ENCODE data around the gene DNAJC5.
A peak's percentile ranks its signal among the peaks of the same experiment; 100 is the strongest.
"Not testable (repeated sequence)": the region's sequence is repeated elsewhere in the genome, so short reads cannot be mapped to it uniquely, and the experiment has no call there.

Gene DNAJC5

DNA sequence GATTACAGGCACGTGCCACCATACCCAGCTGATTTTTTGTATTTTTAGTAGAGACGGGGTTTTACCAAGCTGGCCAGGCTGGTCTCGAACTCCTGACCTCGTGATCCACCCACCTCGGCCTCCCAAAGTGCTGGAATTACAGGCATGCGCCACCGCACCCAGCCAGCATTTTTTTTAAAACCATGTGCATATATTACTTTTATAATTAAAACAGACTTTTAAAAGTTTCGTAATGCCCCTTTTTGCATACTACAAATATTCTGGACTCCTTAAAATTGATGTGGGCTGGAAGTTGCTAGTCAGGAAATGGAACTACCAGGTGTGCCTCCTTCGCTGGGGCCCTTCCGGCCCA is 77.0 kb downstream of the DNAJC5 start:
- not testable (repeated sequence) for H3K4me3 ChIP-seq (ENCODE audit: low read length); DNase-seq (ENCODE audit: low read depth, low spot score)
- no CpG with 5 or more reads among the region's 10 CpGs for WGBS (ENCODE audit: insufficient coverage, insufficient read length)

DNA sequence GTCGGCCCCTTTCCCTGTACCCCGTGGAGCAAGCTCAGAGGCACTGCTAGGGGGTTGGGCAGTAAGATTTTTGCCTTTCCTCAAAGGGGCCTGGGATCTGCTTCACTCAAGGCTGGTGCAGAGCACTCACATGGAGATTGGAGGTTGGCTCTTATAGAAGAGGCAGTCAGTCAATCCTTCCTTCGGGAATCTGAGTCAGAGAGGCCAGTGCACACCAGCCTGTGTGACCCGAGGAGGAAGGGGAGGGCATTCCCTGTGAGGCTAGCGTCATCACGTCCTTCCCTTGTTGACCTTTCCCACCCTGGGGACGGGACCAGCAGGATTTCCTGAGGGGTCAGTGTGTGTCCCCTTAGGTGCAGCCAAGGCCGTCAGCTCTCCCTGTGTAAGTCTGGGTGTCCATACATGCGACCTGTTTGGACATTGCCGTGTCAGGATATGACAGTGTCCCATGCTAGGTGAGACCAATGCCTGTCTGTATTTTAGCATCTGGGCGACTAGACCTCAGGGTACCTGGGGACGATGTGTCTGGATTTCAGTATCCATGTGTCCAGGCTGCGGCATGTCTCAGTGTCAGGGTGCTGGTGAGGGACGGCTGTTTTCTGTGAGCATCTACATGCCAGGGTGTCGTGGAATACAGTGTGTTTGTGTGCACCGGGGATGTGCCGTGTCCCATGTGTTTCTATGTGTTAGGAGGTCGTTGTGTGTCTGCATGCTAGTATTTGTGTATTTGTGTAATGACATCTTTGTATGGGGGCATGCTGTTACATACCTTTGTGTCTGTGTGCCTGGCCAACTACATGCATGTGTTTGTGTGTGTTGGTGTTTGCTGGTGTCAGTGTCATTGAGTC is 77.6 kb downstream of the DNAJC5 start:
- H3K4me3 ChIP-seq (ENCODE audit: low read length): no peak overlapping the region
- no peak overlapping the region for H3K27ac ChIP-seq (ENCODE audit: low read length)
- WGBS (ENCODE audit: insufficient coverage, insufficient read length): no CpG with 5 or more reads among the region's 18 CpGs
- peaks cover 8% of the 10 kb centered on the region for H3K9me3 ChIP-seq (ENCODE audit: control insufficient read depth, insufficient read depth, low read length)
- H3K4me1 ChIP-seq (ENCODE audit: control insufficient read depth, insufficient read depth, low read length): peaks cover 2% of the 10 kb centered on the region; the same call in 1 of the 2 replicates
- DNase-seq (ENCODE audit: low read depth, low spot score): no peak
- no peaks in the 10 kb centered on the region for H3K27me3 ChIP-seq (ENCODE audit: control insufficient read depth, insufficient read depth, low read length)
- peaks cover 8% of the 10 kb centered on the region for H3K36me3 ChIP-seq (ENCODE audit: control insufficient read depth, insufficient read depth, low read length)

More for the DNA sequence above, 77.0 kb downstream of the DNAJC5 start:
- H3K4me1 ChIP-seq (ENCODE audit: control insufficient read depth, insufficient read depth, low read length); H3K27me3 ChIP-seq (ENCODE audit: control insufficient read depth, insufficient read depth, low read length); H3K27ac ChIP-seq (ENCODE audit: low read length): not testable (repeated sequence)
- peaks cover 14% of the 10 kb centered on the region for H3K9me3 ChIP-seq (ENCODE audit: control insufficient read depth, insufficient read depth, low read length)
- peaks cover 14% of the 10 kb centered on the region for H3K36me3 ChIP-seq (ENCODE audit: control insufficient read depth, insufficient read depth, low read length)

DNA sequence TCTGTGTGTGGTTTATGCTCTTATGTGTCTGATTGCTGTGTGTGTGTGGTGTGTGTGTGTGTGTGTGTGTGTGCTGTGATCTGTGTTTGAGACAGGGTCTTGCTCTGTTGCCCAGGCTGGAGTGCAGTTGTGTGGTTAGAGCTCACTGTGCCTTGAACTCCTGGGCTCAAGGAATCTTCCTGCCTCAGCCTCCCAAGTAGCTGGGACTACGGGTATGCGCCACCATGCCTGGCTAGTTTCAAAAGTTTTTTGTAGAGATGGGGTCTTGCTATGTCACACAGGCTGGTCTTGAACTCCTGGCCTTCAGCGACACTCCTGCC is 78.2 kb downstream of the DNAJC5 start:
- no peak for DNase-seq (ENCODE audit: low read depth, low spot score)
- Histone ChIP-seq H3K36me3 (ENCODE audit: control insufficient read depth, insufficient read depth, low read length) (peaks cover 2% of the 10 kb centered on the region), H3K4me3 (ENCODE audit: low read length) (no peak overlapping the region), H3K27me3 (ENCODE audit: control insufficient read depth, insufficient read depth, low read length) (no peaks in the 10 kb centered on the region), H3K27ac (ENCODE audit: low read length) (no peak overlapping the region), H3K4me1 (ENCODE audit: control insufficient read depth, insufficient read depth, low read length) (peaks cover 2% of the 10 kb centered on the region; the same call in 1 of the 2 replicates), H3K9me3 (ENCODE audit: control insufficient read depth, insufficient read depth, low read length) (peaks cover 2% of the 10 kb centered on the region)
- WGBS (ENCODE audit: insufficient coverage, insufficient read length): no CpG with 5 or more reads among the region's 3 CpGs

DNA sequence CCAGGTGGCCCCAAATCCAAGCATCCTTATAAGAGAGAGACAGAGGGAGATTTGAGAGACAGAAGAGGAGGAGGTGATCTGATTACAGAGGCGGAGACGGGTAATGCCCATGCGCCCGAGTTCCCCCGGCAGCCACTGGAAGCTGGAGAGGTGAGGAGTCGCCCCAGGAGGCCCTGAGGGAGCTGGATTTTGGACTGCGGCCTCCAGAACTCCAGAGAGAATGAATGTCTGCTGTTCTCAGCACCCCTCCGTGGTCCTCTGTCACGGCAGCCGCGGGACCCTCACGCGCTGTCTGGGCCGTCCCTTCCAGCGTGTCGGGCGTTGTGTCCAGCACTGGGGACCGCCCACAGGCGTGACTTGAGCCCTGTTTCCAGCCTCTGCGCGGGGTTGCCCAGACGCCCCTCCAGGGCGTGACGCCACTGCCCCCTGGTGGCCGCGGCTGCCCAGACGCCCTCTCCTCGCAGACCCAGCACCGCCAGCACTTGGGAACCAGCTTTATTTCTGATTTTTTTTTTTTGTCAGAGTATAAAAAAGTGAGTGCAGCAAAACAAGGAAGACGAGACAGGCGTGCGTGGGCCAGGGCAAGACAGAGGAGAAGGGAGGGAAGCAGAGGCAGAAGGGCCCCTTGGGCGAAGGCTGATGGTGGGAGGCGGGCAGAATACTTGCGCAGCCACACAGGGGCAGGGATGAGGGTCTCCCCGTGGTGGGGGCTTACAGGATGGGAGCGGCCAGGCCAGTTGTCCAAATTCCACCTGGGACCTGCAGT is 78.9 kb downstream of the DNAJC5 start:
- H3K27me3 ChIP-seq (ENCODE audit: control insufficient read depth, insufficient read depth, low read length): no peaks in the 10 kb centered on the region
- no CpG with 5 or more reads among the region's 37 CpGs for WGBS (ENCODE audit: insufficient coverage, insufficient read length)
- no peaks in the 10 kb centered on the region for H3K9me3 ChIP-seq (ENCODE audit: control insufficient read depth, insufficient read depth, low read length)
- peaks cover 2% of the 10 kb centered on the region; the same call in 1 of the 2 replicates for H3K4me1 ChIP-seq (ENCODE audit: control insufficient read depth, insufficient read depth, low read length)
- DNase-seq (ENCODE audit: low read depth, low spot score): no peak
- H3K4me3 ChIP-seq (ENCODE audit: low read length): peak overlapping the region; percentile 36; the same call in 1 of the 2 replicates
- no peaks in the 10 kb centered on the region for H3K36me3 ChIP-seq (ENCODE audit: control insufficient read depth, insufficient read depth, low read length)
- H3K27ac ChIP-seq (ENCODE audit: low read length): no peak overlapping the region

DNA sequence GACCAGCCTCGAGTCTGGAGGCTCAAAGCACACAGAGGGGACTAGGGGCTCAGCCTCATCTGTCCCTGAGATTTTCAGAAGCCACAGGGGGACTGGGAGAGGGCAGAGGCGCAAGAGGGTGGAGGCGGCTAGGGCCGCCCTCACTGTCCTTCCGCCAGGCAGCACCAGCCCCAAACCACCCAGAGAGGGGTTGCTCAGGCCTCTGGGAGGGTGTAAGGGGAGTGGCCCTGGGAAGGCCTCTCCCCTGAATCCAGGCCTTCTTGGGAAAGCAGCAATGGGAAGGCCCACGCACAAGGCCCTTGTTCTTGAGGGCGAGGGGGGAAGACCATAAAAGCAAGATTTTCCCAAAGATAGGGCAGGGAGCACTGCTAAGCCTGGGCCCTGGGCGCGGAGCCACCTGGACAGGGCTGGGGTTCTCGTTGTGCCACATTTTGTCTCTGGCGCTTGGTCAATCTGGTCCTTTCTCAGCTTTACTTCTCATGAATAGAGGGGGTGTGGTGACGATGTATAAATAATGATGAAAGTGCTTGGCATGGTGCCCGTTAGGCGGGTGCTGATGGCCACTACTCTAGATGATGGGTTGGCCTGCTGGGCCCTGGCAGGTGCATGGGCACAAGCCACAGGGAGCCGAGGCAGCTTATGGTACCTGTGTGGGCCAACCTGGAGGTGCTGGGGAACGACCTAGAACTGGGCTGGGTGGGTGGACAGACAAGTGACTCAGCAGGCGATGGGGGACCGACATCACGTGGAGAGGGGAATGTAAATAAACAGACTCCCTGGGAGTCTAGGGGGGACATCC is 79.7 kb downstream of the DNAJC5 start:
- H3K4me1 ChIP-seq (ENCODE audit: control insufficient read depth, insufficient read depth, low read length): peaks cover 2% of the 10 kb centered on the region; the same call in 1 of the 2 replicates
- no peaks in the 10 kb centered on the region for H3K36me3 ChIP-seq (ENCODE audit: control insufficient read depth, insufficient read depth, low read length)
- no peaks in the 10 kb centered on the region for H3K27me3 ChIP-seq (ENCODE audit: control insufficient read depth, insufficient read depth, low read length)
- no CpG with 5 or more reads among the region's 19 CpGs for WGBS (ENCODE audit: insufficient coverage, insufficient read length)
- no peaks in the 10 kb centered on the region for H3K9me3 ChIP-seq (ENCODE audit: control insufficient read depth, insufficient read depth, low read length)
- H3K4me3 ChIP-seq (ENCODE audit: low read length): no peak overlapping the region
- no peak overlapping the region for H3K27ac ChIP-seq (ENCODE audit: low read length)
- DNase-seq (ENCODE audit: low read depth, low spot score): no peak

DNA sequence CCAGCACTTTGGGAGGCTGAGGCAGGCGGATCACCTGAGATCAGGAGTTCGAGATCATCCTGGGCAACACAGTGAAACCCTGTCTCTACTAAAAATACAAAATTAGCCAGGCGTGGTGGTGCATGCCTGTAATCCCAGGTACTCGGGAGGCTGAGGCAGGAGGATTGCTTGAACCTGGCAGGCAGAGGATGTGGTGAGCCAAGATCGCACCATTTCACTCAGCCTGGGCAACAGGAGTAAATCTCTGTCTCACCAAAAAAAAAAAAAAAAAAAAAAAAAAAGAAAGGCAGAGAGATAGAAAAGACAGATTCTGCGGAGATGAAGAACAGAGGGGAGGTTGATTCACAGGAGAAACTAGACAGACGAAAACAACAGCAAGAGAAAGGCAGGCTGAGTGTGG is 81.6 kb downstream of the DNAJC5 start:
- not testable (repeated sequence) for H3K27ac ChIP-seq (ENCODE audit: low read length); H3K4me3 ChIP-seq (ENCODE audit: low read length); H3K4me1 ChIP-seq (ENCODE audit: control insufficient read depth, insufficient read depth, low read length); H3K27me3 ChIP-seq (ENCODE audit: control insufficient read depth, insufficient read depth, low read length); H3K9me3 ChIP-seq (ENCODE audit: control insufficient read depth, insufficient read depth, low read length); H3K36me3 ChIP-seq (ENCODE audit: control insufficient read depth, insufficient read depth, low read length); DNase-seq (ENCODE audit: low read depth, low spot score)
- WGBS (ENCODE audit: insufficient coverage, insufficient read length): no CpG with 5 or more reads among the region's 7 CpGs

DNA sequence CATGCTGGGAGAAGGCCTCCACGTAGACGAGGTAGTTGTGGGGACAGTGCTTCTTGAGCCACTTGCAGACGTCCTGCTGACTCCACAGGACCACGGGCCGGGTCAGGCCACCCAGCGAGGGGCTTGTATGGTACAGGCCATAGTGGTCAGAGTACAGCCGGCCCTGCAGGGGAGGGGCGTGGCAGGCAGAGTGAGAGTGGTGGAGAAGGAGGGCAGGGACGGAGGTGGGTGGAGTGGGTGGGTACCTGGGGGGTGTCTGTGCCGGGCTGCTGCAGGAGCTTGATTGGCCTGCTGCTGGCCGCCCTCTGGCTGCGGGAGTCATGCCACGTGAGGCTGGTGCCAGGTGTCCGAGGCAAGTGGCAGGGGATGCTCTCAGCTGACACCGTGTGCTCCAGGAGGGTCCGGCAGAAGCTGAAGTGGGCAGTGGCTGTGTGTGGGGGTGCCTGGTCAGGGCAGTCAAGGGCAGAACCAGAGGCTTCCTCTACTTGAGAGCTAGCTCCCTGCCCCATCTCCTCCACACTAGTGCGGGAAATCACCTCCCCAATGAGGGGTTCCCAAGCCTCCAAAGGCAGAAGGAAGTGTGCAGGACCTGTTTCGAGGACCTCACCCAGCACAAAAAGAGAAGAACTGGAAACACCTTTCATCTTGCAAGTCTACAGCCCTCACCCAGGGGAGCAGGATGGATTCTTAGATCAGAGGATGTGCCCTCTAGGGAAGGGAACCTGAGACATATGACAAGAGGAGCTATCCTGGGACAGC is 82.2 kb downstream of the DNAJC5 start:
- no peaks in the 10 kb centered on the region for H3K9me3 ChIP-seq (ENCODE audit: control insufficient read depth, insufficient read depth, low read length)
- H3K27me3 ChIP-seq (ENCODE audit: control insufficient read depth, insufficient read depth, low read length): no peaks in the 10 kb centered on the region
- WGBS (ENCODE audit: insufficient coverage, insufficient read length): no CpG with 5 or more reads among the region's 18 CpGs
- DNase-seq (ENCODE audit: low read depth, low spot score): no peak
- H3K4me1 ChIP-seq (ENCODE audit: control insufficient read depth, insufficient read depth, low read length): peaks cover 5% of the 10 kb centered on the region; the same call in 1 of the 2 replicates
- no peak overlapping the region for H3K4me3 ChIP-seq (ENCODE audit: low read length)
- H3K27ac ChIP-seq (ENCODE audit: low read length): no peak overlapping the region
- H3K36me3 ChIP-seq (ENCODE audit: control insufficient read depth, insufficient read depth, low read length): no peaks in the 10 kb centered on the region

DNA sequence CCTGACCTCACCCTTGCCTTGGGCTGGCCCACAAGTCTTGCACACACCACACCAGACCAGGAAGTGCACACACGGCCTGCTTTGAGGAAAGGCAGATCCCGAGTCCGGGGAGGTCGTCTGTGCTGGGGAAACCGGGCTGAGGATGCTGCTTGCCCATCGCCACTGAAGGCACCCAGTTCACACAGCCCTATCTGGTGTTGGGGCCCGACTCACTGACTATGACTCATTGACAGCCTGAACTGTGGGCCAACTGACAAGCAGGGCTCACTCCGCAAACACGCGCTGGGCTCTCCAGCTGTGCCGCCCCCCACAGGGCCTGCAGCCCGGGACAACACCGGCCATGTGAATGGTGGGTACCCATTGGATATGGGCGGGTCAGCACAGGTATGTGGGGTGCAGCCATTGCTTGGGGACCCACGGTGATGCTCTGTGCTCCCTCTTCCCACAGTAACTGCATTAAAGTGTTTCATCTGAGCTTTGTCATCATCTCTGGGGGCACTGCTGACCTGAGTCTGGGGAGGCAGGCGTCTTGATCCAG is 82.9 kb downstream of the DNAJC5 start:
- no peak for DNase-seq (ENCODE audit: low read depth, low spot score)
- peaks cover 5% of the 10 kb centered on the region; the same call in 1 of the 2 replicates for H3K4me1 ChIP-seq (ENCODE audit: control insufficient read depth, insufficient read depth, low read length)
- H3K27ac ChIP-seq (ENCODE audit: low read length): no peak overlapping the region
- no peaks in the 10 kb centered on the region for H3K27me3 ChIP-seq (ENCODE audit: control insufficient read depth, insufficient read depth, low read length)
- H3K36me3 ChIP-seq (ENCODE audit: control insufficient read depth, insufficient read depth, low read length): no peaks in the 10 kb centered on the region
- no CpG with 5 or more reads among the region's 16 CpGs for WGBS (ENCODE audit: insufficient coverage, insufficient read length)
- no peaks in the 10 kb centered on the region for H3K9me3 ChIP-seq (ENCODE audit: control insufficient read depth, insufficient read depth, low read length)
- H3K4me3 ChIP-seq (ENCODE audit: low read length): no peak overlapping the region

DNA sequence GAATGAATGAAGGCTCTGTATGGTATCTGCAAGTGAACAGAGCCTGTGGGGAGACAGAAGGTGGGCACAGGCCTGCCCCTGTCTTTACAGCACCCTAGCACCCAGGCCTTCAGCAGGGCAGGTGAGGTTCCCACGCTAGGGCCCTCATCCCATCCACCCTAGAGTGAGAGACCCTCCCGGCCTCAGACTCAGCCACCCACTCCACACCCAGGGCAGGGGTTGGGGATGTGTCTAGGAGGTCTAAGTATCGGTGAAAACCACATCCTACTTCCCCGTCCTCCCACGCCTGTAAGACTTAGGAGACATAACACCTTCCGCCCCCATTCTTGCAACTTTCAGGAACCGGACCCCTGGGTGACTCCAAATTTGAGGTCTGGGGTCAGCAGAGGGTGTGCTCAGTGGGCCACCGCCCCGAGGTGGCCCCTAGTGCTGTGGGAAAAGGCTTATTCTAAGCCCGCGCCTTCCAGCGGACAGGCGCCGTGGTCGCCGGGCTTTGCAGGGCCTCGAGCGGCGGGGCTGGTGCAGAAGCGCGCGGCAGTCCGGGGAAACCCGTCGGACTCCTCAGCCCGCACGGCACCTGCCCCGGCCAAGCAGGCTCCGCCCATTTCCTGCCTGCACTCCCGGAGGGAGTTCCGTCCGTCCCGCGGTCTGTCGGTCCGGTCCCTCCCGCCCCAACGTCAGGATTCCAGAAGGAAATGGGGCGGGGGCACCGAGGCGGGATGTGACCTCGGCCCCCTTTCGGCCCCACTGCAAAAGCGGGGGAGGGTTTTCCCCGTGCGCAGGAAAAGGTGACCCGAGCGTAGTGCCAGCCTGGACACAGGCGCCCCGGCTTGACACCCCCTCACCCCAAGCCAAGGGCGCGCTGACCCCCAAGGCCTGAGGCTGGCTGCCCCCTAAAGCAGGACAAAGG is 83.6 kb downstream of the DNAJC5 start:
- Histone ChIP-seq H3K27ac (ENCODE audit: low read length) (no peak overlapping the region), H3K36me3 (ENCODE audit: control insufficient read depth, insufficient read depth, low read length) (no peaks in the 10 kb centered on the region), H3K4me3 (ENCODE audit: low read length) (peak overlapping the region; percentile 76), H3K27me3 (ENCODE audit: control insufficient read depth, insufficient read depth, low read length) (no peaks in the 10 kb centered on the region), H3K9me3 (ENCODE audit: control insufficient read depth, insufficient read depth, low read length) (no peaks in the 10 kb centered on the region), H3K4me1 (ENCODE audit: control insufficient read depth, insufficient read depth, low read length) (peaks cover 5% of the 10 kb centered on the region; the same call in 1 of the 2 replicates)
- no CpG with 5 or more reads among the region's 52 CpGs for WGBS (ENCODE audit: insufficient coverage, insufficient read length)
- DNase-seq (ENCODE audit: low read depth, low spot score): no peak

All from iPS DF 6.9 (cell line).